Measurements from ENCODE around the gene CRELD2. TPM values are rescaled to one million over a fixed set of nuclear protein-coding genes. Genes with fewer than 3 reads are reported as not detected.

The CRELD2 gene
- total and polyA plus RNA-seq, 2 experiments from 2014 or later: 35.7 to 47.7 TPM

- no peaks in the 10 kb centered on the region for H3K4me1 ChIP-seq (ENCODE audit: insufficient read depth)
- no peaks in the 10 kb centered on the region for H3K79me2 ChIP-seq (replicated peaks; ENCODE audit: insufficient read depth)
- no peak overlapping the region for H3K4me2 ChIP-seq
- Mint-ChIP-seq H3K27ac (no peak overlapping the region), H3K27me3 (ENCODE audit: insufficient read depth, low read depth, poor library complexity) (peaks cover 5% of the 10 kb centered on the region), H3K36me3 (ENCODE audit: low read depth) (no peaks in the 10 kb centered on the region), H3K4me3 (no peak overlapping the region), H3K4me1 (peaks cover 5% of the 10 kb centered on the region; the same call in 2 of the 3 replicates), H3K9me3 (no peaks in the 10 kb centered on the region)
- H3K27ac ChIP-seq (ENCODE audit: low read depth): no peak overlapping the region
- peaks cover under 1% of the 10 kb centered on the region; the same call in 1 of the 2 replicates for H3K27me3 ChIP-seq (ENCODE audit: insufficient read depth)
- no peak for DNase-seq (ENCODE audit: low spot score)
- H4K20me1 ChIP-seq (replicated peaks; ENCODE audit: insufficient read depth): no peaks in the 10 kb centered on the region
- no peaks in the 10 kb centered on the region for H3K9me2 ChIP-seq (ENCODE audit: insufficient read depth)
- no peaks in the 10 kb centered on the region for H3F3A ChIP-seq (replicated peaks; ENCODE audit: low read depth)
- H3K4me3 ChIP-seq: no peak overlapping the region
- no peak overlapping the region for H2AFZ ChIP-seq
- no peak for TF ChIP-seq ZNF462 (CRISPR knock-in tag; IDR thresholded peaks at IDR 0.05)
- no peak for TF ChIP-seq REST (IDR thresholded peaks at IDR 0.05; ENCODE audit: unreplicated experiment)
- TF ChIP-seq EZH2phosphoT487 (IDR thresholded peaks at IDR 0.05; ENCODE audit: unreplicated experiment): no peak
- TF ChIP-seq ZNF114 (CRISPR knock-in tag; IDR thresholded peaks at IDR 0.05): no peak
- no peak for TF ChIP-seq CREB1 (CRISPR knock-in tag; IDR thresholded peaks at IDR 0.05; ENCODE audit: low read depth)
- no peak for TF ChIP-seq ZNF331 (CRISPR knock-in tag; IDR thresholded peaks at IDR 0.05; ENCODE audit: low read depth)
- no peak for TF ChIP-seq POLR2AphosphoS5 (IDR thresholded peaks at IDR 0.05; ENCODE audit: low read depth)
- TF ChIP-seq JUNB (IDR thresholded peaks at IDR 0.05; ENCODE audit: unreplicated experiment): no peak
- no peak for TF ChIP-seq NANOG (IDR thresholded peaks at IDR 0.05; ENCODE audit: borderline replicate concordance)
- TF ChIP-seq CTCF (conservative IDR thresholded peaks at IDR 0.05; ENCODE audit: low read depth in 2 of 2): no peak
- no peak for TF ChIP-seq EZH2 (IDR thresholded peaks at IDR 0.05; ENCODE audit: low read depth, unreplicated experiment)
- no peak for TF ChIP-seq STAT1 (IDR thresholded peaks at IDR 0.05; ENCODE audit: unreplicated experiment)
- TF ChIP-seq ETS1 (IDR thresholded peaks at IDR 0.05): no peak
- H3K36me3 ChIP-seq (ENCODE audit: insufficient read depth): no peaks in the 10 kb centered on the region
- no peak for ATAC-seq
Measured at GRCh38 chr22:49953680-49954344, 35.4 kb downstream of the CRELD2 start.

Data from GM23338 (cell line).